Measurements from ENCODE around the gene PLEK2.
"Not testable (repeated sequence)": the region's sequence is repeated elsewhere in the genome, so short reads cannot be mapped to it uniquely, and the experiment has no call there.

PLEK2 gene

GRCh38 chr14:67457782-67458181 lies 45.8 kb upstream of the PLEK2 start:
- no peaks in the 10 kb centered on the region for H3K9me2 ChIP-seq (replicated peaks; ENCODE audit: control insufficient read depth, low read length)

GRCh38 chr14:67456732-67457131 lies 44.8 kb upstream of the PLEK2 start:
- H3K27ac ChIP-seq (ENCODE audit: low read depth, low read length): no peak overlapping the region
- TF ChIP-seq CTCF (IDR thresholded peaks at IDR 0.05; ENCODE audit: low read depth, low read length, poor library complexity, severe bottlenecking) (no peak), EZH2phosphoT487 (IDR thresholded peaks at IDR 0.05; ENCODE audit: borderline replicate concordance, low read length) (no peak)
- no peaks in the 10 kb centered on the region for H3K9me2 ChIP-seq (replicated peaks; ENCODE audit: control insufficient read depth, low read length)
- no peaks in the 10 kb centered on the region for H3K79me2 ChIP-seq (ENCODE audit: control insufficient read depth, low read length)
- H4K20me1 ChIP-seq (ENCODE audit: control insufficient read depth, insufficient read depth, low read depth, low read length): no peaks in the 10 kb centered on the region
- H3K4me1 ChIP-seq (ENCODE audit: control insufficient read depth, low read length): no peaks in the 10 kb centered on the region
- no peaks in the 10 kb centered on the region for H3K9me3 ChIP-seq (ENCODE audit: control insufficient read depth, insufficient read depth, low read length)
- no peak overlapping the region for H3K4me3 ChIP-seq (ENCODE audit: low read length)
- peaks cover 8% of the 10 kb centered on the region for H3K27me3 ChIP-seq (ENCODE audit: control insufficient read depth, low read length)
- H3F3A ChIP-seq (ENCODE audit: control insufficient read depth, insufficient read depth): no peaks in the 10 kb centered on the region
- H3K4me2 ChIP-seq (ENCODE audit: low read length): no peak overlapping the region
- H3K36me3 ChIP-seq (ENCODE audit: control insufficient read depth, low read length): no peaks in the 10 kb centered on the region

More at GRCh38 chr14:67457782-67458181, 45.8 kb upstream of the PLEK2 start:
- no peaks in the 10 kb centered on the region for H3K79me2 ChIP-seq (ENCODE audit: control insufficient read depth, low read length)
- peaks cover 13% of the 10 kb centered on the region for H3K27me3 ChIP-seq (ENCODE audit: control insufficient read depth, low read length)
- H3K4me1 ChIP-seq (ENCODE audit: control insufficient read depth, low read length): no peaks in the 10 kb centered on the region
- no peak overlapping the region for H3K4me3 ChIP-seq (ENCODE audit: low read length)
- H3K36me3 ChIP-seq (ENCODE audit: control insufficient read depth, low read length): no peaks in the 10 kb centered on the region
- H3K4me2 ChIP-seq (ENCODE audit: low read length): no peak overlapping the region
- no peaks in the 10 kb centered on the region for H3F3A ChIP-seq (ENCODE audit: control insufficient read depth, insufficient read depth)
- no peak for TF ChIP-seq EZH2phosphoT487 (IDR thresholded peaks at IDR 0.05; ENCODE audit: borderline replicate concordance, low read length)
- no peak for TF ChIP-seq CTCF (IDR thresholded peaks at IDR 0.05; ENCODE audit: low read depth, low read length, poor library complexity, severe bottlenecking)
- H3K9me3 ChIP-seq (ENCODE audit: control insufficient read depth, insufficient read depth, low read length): no peaks in the 10 kb centered on the region
- H3K27ac ChIP-seq (ENCODE audit: low read depth, low read length): no peak overlapping the region
- H4K20me1 ChIP-seq (ENCODE audit: control insufficient read depth, insufficient read depth, low read depth, low read length): no peaks in the 10 kb centered on the region

- Histone ChIP-seq H3K4me3 (ENCODE audit: low read length) (no peak overlapping the region), H3K9me2 (replicated peaks; ENCODE audit: control insufficient read depth, low read length) (no peaks in the 10 kb centered on the region), H3K9me3 (ENCODE audit: control insufficient read depth, insufficient read depth, low read length) (no peaks in the 10 kb centered on the region), H3F3A (ENCODE audit: control insufficient read depth, insufficient read depth) (no peaks in the 10 kb centered on the region), H3K4me1 (ENCODE audit: control insufficient read depth, low read length) (no peaks in the 10 kb centered on the region), H3K36me3 (ENCODE audit: control insufficient read depth, low read length) (no peaks in the 10 kb centered on the region), H4K20me1 (ENCODE audit: control insufficient read depth, insufficient read depth, low read depth, low read length) (no peaks in the 10 kb centered on the region), H3K27ac (ENCODE audit: low read depth, low read length) (no peak overlapping the region), H3K4me2 (ENCODE audit: low read length) (no peak overlapping the region), H3K79me2 (ENCODE audit: control insufficient read depth, low read length) (no peaks in the 10 kb centered on the region), H3K27me3 (ENCODE audit: control insufficient read depth, low read length) (peaks cover 5% of the 10 kb centered on the region)
- TF ChIP-seq EZH2phosphoT487 (IDR thresholded peaks at IDR 0.05; ENCODE audit: borderline replicate concordance, low read length): no peak
- TF ChIP-seq CTCF (IDR thresholded peaks at IDR 0.05; ENCODE audit: low read depth, low read length, poor library complexity, severe bottlenecking): peak; percentile 25
Observed at GRCh38 chr14:67453575-67454300, 41.8 kb upstream of the PLEK2 start.

- not testable (repeated sequence) for H3K4me1 ChIP-seq (ENCODE audit: control insufficient read depth, low read length); H3K79me2 ChIP-seq (ENCODE audit: control insufficient read depth, low read length); H3K9me2 ChIP-seq (replicated peaks; ENCODE audit: control insufficient read depth, low read length); H3K4me3 ChIP-seq (ENCODE audit: low read length); H3K4me2 ChIP-seq (ENCODE audit: low read length); H3K27ac ChIP-seq (ENCODE audit: low read depth, low read length); H3K36me3 ChIP-seq (ENCODE audit: control insufficient read depth, low read length); H3F3A ChIP-seq (ENCODE audit: control insufficient read depth, insufficient read depth); H3K27me3 ChIP-seq (ENCODE audit: control insufficient read depth, low read length); H4K20me1 ChIP-seq (ENCODE audit: control insufficient read depth, insufficient read depth, low read depth, low read length); H3K9me3 ChIP-seq (ENCODE audit: control insufficient read depth, insufficient read depth, low read length)
Observed at GRCh38 chr14:67451667-67452066, 39.7 kb upstream of the PLEK2 start.

Measured in DOHH2 (cell line).